Skeletal muscle cell (primary cell): Measurements from ENCODE around the gene PCNX1.
A peak's percentile ranks its signal among the peaks of the same experiment; 100 is the strongest.
"Not testable (repeated sequence)": the region's sequence is repeated elsewhere in the genome, so short reads cannot be mapped to it uniquely, and the experiment has no call there.

Source experiments
- DNase-seq: peaks from one replicate; pipeline ENCODE4 v3.0.0-alpha.2; 2010; ENCODE audit warnings: low read depth
- H3K4me3 ChIP-seq: 2 replicates; pipeline ENCODE4 v1.5.1; 2011; ENCODE audit warnings: low read depth, mild to moderate bottlenecking, control low read depth, low read length, moderate library complexity

The PCNX1 gene

DNA sequence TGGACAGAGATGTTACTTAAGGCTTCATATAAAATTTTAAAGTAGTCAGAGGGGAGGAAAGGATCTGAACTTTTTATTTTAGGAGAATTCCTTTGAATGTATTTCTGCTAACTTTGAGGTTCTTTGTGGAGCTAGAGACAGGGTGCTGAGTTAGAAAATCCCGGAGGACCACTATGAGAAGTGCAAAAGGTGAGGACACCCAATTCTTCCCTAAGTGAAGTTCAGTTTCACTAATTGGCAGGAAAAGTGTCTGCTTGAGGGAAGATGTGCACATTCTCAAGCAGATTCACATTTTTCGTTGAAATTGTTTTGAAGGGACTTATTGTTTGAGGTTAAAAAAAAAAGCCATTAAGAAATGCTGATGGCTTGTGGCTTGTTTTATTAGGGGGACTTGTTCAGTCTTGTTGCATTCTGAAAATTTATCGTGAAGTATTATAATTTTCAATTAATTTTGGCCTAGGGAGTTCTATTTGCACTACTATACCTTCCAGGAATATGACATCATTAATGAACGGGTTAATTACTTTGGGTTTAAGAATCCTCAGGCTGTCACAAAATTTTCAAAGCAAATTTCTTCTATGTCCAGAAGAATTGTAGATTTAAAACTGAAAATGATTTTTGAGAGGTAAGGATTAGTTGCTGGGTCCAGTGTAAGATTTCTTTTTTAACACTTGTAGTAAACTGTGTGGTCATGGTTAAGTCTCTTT lies 1.8 kb downstream of the PCNX1 start:
- DNase-seq = no peak
- peak overlapping the region; percentile 93 for H3K4me3 ChIP-seq

DNA sequence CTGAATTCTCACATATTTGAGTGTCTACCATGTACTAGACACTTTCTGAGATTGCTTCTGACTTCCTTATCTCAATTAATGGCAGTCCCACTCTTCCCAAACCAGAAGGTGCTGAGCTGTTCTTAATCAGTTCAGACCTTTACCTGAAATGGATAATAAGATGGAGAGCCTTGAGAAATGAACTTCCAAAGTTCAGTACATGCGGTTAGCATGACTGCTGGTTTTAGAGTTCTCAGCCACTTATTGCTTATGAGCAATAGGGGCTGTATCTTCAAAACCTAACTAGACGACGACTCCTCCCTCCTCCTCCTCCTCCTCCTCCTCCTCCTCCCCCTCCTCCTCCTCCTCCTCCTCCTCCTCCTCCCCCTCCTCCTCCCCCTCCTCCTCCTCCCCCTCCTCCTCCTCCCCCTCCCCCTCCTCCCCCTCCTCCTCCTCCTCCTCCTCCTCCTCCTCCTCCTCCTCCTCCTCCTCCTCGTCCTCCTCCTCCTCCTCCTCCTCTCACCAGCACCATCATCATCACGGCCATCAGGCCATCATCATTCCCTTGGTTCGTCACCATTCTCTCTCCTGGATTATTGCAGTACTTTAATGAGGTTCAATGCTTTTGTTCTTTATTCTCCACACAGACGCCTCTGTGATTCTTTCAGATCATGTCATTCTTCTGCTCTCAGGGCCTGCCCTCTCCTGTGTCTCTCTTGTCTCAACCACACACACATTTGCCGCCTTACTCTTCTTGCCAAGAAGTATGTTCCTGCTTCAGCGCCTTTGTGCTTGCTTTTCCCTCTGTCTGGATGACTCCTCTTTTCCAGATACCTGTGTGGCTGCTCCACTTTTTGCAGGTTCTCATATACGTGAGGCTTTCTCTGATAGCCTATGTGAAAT lies 2.7 kb downstream of the PCNX1 start:
- peak overlapping the region; percentile 93 for H3K4me3 ChIP-seq
- DNase-seq = no peak

DNA sequence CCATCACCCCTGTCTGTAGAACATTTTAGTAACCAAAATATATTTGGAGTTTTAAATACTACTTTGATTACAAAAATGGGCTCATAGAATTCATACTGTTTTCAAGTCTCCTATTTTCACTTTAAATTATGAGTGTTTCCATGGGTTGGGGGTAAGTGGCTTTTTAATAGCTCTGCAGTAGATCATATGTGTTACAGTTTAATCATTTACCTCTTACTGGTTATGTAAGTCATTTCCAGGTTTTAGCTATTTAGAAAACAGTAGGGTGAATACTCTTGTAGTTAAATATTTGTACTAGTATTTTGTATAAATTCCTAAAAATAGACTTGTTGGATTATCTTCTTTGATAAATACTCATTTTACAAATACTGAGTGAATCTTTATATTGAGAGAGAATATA lies 8.2 kb downstream of the PCNX1 start:
- no peak overlapping the region for H3K4me3 ChIP-seq

DNA sequence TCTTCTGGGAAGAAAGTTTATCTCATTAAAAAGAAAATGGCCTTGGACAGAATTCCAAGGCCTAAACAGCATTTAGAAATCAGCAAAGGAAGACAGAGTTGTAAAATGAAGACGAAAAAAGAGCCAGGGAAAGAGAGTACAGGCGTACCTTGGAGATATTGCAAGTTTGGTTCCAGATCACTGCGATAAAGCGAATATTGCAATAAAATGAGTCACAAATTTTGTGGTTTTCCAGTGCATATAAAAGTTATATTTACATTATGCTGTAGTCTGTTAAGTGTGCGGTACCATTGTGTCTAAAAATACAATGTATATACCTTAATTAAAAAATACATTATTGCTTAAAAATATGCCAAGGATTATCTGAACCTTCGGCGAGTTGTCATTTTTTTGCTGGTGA lies 9.0 kb downstream of the PCNX1 start:
- H3K4me3 ChIP-seq = no peak overlapping the region
- DNase-seq = no peak

More for the DNA sequence above, 8.2 kb downstream of the PCNX1 start:
- DNase-seq = no peak

DNA sequence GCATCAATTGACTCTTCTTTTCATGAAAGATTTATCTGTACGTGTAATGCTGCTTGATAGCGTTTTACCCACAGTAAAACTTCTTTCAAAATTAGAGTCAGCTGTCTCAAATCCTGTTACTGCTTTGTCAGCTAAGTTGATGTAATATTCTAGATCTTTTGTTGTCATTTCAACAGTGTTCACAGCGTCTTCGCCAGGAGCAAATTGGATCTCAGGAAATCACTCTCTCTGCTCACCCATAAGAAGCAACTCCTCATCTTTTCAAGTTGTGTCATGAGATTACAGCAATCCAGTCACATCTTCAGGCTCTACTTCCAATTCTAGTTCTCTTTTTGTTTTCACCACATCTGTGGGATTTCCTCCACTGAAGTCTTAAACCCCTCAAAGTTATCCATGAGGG lies 9.5 kb downstream of the PCNX1 start:
- DNase-seq = no peak
- no peak overlapping the region for H3K4me3 ChIP-seq

- DNase-seq = no peak
- H3K4me3 ChIP-seq = no peak overlapping the region
Observed at GRCh38 chr14:70917633-70918032, 10.4 kb downstream of the PCNX1 start.

GRCh38 chr14:70919774-70920173 lies 12.5 kb downstream of the PCNX1 start:
- no peak for DNase-seq
- H3K4me3 ChIP-seq = no peak overlapping the region

DNA sequence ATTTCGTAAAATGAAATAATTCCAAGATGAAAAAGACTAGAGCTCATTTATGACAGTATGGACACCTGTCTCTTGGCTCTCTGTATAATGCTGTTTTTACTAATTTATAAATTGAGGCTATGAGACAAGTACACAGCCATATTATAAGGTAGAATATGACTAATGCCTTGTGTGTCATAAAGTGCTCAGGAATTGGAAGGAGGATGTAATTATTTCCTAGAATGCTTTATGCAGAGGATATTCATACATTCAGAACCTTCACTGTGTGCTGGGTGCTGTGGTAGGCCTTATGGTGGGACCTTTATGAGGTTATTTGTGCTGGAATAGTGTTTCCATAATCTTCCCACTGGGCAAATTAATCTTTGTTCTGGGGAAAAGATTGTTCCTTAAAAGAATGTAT lies 13.3 kb downstream of the PCNX1 start:
- no peak for DNase-seq

GRCh38 chr14:70921669-70922068 lies 14.4 kb downstream of the PCNX1 start:
- DNase-seq = no peak
- no peak overlapping the region for H3K4me3 ChIP-seq

More for the DNA sequence above, 13.3 kb downstream of the PCNX1 start:
- no peak overlapping the region for H3K4me3 ChIP-seq

DNA sequence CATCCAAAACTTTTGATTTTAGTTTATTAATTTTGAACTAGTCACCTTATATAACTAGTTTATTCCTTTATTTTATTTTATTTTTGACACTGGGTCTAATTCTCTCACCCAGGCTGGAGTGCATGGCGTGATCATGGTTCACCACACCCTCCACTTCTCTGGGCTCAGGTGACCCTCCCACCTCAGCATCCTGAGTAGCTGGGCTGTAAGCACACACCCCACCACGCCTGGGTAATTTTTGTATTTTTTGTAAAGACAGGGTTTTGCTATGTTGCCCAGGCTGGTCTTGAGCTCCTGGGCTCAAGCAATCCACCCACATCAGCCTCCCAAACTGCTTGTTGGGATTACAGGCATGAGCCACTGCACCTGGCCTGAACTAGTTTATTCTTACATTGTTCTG lies 17.3 kb downstream of the PCNX1 start:
- DNase-seq = no peak

GRCh38 chr14:70926235-70926830 lies 19.1 kb downstream of the PCNX1 start:
- no peak for DNase-seq
- H3K4me3 ChIP-seq = no peak overlapping the region

More for the DNA sequence above, 17.3 kb downstream of the PCNX1 start:
- no peak overlapping the region for H3K4me3 ChIP-seq

GRCh38 chr14:70931008-70931407 lies 23.7 kb downstream of the PCNX1 start:
- DNase-seq = no peak
- H3K4me3 ChIP-seq = no peak overlapping the region

- no peak overlapping the region for H3K4me3 ChIP-seq
- no peak for DNase-seq
Observed at GRCh38 chr14:70934084-70934483, 26.8 kb downstream of the PCNX1 start.

DNA sequence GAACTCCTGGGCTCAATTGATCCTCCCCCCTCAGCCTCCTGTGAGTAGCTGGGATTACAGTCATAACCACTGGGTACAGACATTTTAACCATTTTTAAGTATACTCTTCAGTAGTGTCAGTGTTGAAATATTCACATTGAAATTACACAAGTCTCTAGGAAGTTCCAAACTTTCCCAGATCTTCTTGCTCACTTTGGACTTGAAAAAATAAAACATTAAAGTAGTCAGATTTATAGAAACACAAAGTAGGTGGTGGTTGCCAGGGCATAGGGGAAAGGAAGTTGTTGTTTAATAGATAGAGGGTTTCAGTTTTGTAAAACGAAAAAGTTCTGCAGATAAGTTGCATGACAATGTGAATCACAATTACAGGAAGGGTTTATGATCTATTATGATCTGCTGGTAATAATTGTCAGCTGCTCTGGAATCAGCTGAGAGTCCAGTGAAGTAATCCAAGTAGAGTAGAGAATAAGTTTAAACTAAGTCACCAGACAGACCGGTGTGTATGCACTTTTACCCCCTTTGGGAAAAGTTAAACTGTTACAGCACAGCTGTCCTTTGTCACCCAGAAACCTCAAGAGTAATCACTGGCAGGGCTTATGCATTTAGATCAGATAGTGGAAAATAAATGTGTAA lies 27.4 kb downstream of the PCNX1 start:
- no peak for DNase-seq
- no peak overlapping the region for H3K4me3 ChIP-seq

- no peak for DNase-seq
- H3K4me3 ChIP-seq = no peak overlapping the region
Observed at GRCh38 chr14:70935135-70935534, 27.9 kb downstream of the PCNX1 start.

GRCh38 chr14:70939693-70940092 lies 32.4 kb downstream of the PCNX1 start:
- not testable (repeated sequence) for DNase-seq, H3K4me3 ChIP-seq

DNA sequence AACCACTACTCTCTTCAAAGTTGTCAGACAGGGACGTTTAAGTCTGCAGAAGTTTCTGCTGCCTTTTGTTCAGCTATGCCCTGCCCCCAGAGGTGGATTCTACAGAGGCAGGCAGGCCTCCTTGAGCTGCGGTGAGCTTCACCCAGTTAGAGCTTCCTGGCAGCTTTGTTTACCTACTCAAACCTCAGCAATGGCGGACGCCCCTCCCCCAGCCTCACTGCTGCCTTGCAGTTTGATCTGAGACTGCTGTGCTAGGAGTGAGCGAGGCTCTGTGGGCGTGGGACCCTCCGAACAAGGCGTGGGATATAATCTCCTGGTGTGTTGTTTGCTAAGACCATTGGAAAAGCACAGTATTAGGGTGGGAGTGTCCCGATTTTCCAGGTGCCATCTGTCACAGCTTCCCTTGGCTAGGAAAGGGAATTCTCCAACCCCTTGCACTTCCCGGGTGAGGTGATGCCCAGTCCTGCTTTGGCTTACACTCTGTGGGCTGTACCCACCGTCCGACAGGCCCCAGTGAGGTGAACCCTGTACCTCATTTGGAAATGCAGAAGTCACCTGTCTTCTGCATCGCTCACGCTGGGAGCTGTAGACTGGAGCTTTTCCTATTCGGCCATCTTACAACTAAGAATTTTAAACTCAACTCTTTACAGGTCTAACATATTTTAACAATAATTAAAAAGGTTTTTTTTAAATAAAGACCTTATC lies 34.5 kb downstream of the PCNX1 start:
- DNase-seq, H3K4me3 ChIP-seq: not testable (repeated sequence)

DNA sequence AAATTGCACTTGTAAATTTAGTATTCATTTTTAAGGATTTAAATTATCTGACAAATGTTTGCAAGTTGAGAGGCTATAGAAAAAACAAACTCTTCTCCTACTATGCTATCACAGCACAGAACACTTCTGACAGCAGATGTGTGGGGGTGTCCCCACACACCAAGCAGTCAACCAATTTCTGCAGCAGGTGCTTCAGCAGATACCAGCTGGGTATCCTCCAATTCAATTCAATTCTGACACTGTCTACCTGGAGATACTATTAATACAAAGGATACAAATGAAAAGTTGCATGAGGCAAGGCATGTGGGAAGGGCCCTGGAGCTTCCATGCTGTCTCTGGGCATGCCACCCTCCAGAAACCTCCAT lies 35.1 kb downstream of the PCNX1 start:
- no peak overlapping the region for H3K4me3 ChIP-seq

DNA sequence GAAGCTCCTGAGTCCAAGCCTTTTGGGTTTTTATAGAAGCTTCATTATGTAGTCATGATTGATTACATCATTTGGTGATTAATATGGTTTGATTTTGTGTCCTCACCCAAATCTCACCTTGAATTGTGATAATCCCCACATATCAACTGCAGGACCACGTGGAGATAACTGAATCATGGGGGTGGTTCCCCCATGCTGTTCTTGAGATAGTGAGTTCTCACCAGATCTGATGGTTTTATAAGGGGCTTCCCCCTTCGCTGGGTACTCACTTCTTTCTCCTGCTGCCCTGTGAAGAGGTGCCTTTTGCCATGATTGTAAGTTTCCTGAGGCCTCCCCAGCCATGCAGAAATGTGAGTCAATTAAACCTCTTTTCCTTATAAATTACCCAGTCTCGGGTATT lies 35.5 kb downstream of the PCNX1 start:
- H3K4me3 ChIP-seq, DNase-seq: not testable (repeated sequence)

More for the DNA sequence above, 35.1 kb downstream of the PCNX1 start:
- no peak for DNase-seq
